Liver (tissue), 9 donors: ENCODE measurements around the gene SETBP1. TPM values are rescaled to one million over a fixed set of nuclear protein-coding genes. Genes with fewer than 3 reads are reported as not detected.

Experiments used
- DNase-seq: peaks from one replicate; pipeline ENCODE4 v3.0.0-alpha.2; 2017; ENCODE audit warnings: low spot score
- H3K27ac ChIP-seq, 2 donors: one replicate each; pipeline ENCODE4 v1.7.0; 2013; ENCODE audit warnings: inconsistent platforms in 2 of 2, low read length in 2 of 2, control low read depth in 1 of 2, low read depth in 1 of 2, mild to moderate bottlenecking in 1 of 2
- H3K27me3 ChIP-seq, 4 donors: one replicate each; pipeline versions ENCODE4 v1.6.1 to v1.7.0; 2013; ENCODE audit warnings: low read length in 3 of 4, inconsistent platforms in 1 of 4, mild to moderate bottlenecking in 1 of 4, moderate library complexity in 1 of 4; ENCODE audit not compliant: control insufficient read depth in 4 of 4, insufficient read depth in 4 of 4
- H3K36me3 ChIP-seq, 4 donors: one replicate each; pipeline versions ENCODE4 v1.6.1 to v1.7.0; 2013; ENCODE audit warnings: low read length in 3 of 4, mild to moderate bottlenecking in 3 of 4, low read depth in 1 of 4, moderate library complexity in 1 of 4; ENCODE audit not compliant: control insufficient read depth in 4 of 4, insufficient read depth in 3 of 4
- H3K4me1 ChIP-seq, 4 donors: one replicate each; pipeline versions ENCODE4 v1.6.1 to v1.7.0; 2013; ENCODE audit warnings: low read length in 3 of 4, mild to moderate bottlenecking in 3 of 4, moderate library complexity in 1 of 4; ENCODE audit not compliant: control insufficient read depth in 4 of 4, insufficient read depth in 4 of 4
- H3K4me3 ChIP-seq, 3 donors: one replicate each; pipeline versions ENCODE4 v1.6.1 to v1.7.0; 2013; ENCODE audit warnings: low read length in 3 of 3, control low read depth in 1 of 3, low read depth in 1 of 3, mild to moderate bottlenecking in 1 of 3
- H3K9ac ChIP-seq, 2 donors: one replicate each; pipeline ENCODE4 v1.7.0; 2013; ENCODE audit warnings: low read length in 2 of 2, mild to moderate bottlenecking in 2 of 2, moderate library complexity in 2 of 2, control low read depth in 1 of 2, low read depth in 1 of 2
- H3K9me3 ChIP-seq, 4 donors: one replicate each; pipeline versions ENCODE4 v1.6.1 to v1.7.0; 2013; ENCODE audit warnings: low read length in 3 of 4; ENCODE audit not compliant: control insufficient read depth in 4 of 4
- ATF3 ChIP-seq: IDR thresholded peaks from 2 replicates; pipeline ENCODE4 v1.6.1; 2016; ENCODE audit warnings: antibody characterized with exemption
- CTCF ChIP-seq: fragments of 150-350 bp; IDR thresholded peaks from 2 replicates; pipeline ENCODE4 v1.5.1; 2017; ENCODE audit warnings: improper control_type of control experiment, low read depth, low read length; ENCODE audit not compliant: missing input control
- EGR1 ChIP-seq, 2 donors: IDR thresholded peaks; 2 replicates each; pipeline ENCODE4 v1.6.1; 2016 to 2018; ENCODE audit warnings: antibody characterized with exemption in 2 of 2, low read depth in 2 of 2
- HNF4A ChIP-seq, 2 donors: conservative IDR thresholded peaks; 2 replicates each; pipeline ENCODE4 v1.6.1; 2016; ENCODE audit warnings: antibody characterized with exemption in 2 of 2, mild to moderate bottlenecking in 2 of 2
- HNF4G ChIP-seq: IDR thresholded peaks from 2 replicates; pipeline ENCODE4 v1.6.1; 2016; ENCODE audit warnings: antibody characterized with exemption
- JUND ChIP-seq, 2 donors: IDR thresholded peaks; 2 replicates each; pipeline ENCODE4 v1.6.1; 2016; ENCODE audit warnings: antibody characterized with exemption in 2 of 2
- NR2F2 ChIP-seq: IDR thresholded peaks from 2 replicates; pipeline ENCODE4 v1.6.1; 2016; ENCODE audit warnings: antibody characterized with exemption
- RAD21 ChIP-seq, 2 donors: IDR thresholded peaks; 2 replicates each; pipeline ENCODE4 v1.6.1; 2016; ENCODE audit warnings: antibody characterized with exemption in 2 of 2, mild to moderate bottlenecking in 2 of 2
- REST ChIP-seq: IDR thresholded peaks from 2 replicates; pipeline ENCODE4 v1.6.1; 2016; ENCODE audit warnings: antibody characterized with exemption, mild to moderate bottlenecking
- RXRA ChIP-seq, 2 donors: IDR thresholded peaks; 2 replicates each; pipeline ENCODE4 v1.6.1; 2017 to 2018; ENCODE audit warnings: antibody characterized with exemption in 2 of 2, mild to moderate bottlenecking in 1 of 2
- SP1 ChIP-seq: IDR thresholded peaks from 2 replicates; pipeline ENCODE4 v1.6.1; 2018; ENCODE audit warnings: antibody characterized with exemption, mild to moderate bottlenecking
- TAF1 ChIP-seq: conservative IDR thresholded peaks from 2 replicates; pipeline ENCODE4 v1.6.1; 2016; ENCODE audit warnings: antibody characterized with exemption, mild to moderate bottlenecking
- YY1 ChIP-seq: IDR thresholded peaks from 2 replicates; pipeline ENCODE4 v1.6.1; 2016; ENCODE audit warnings: antibody characterized with exemption, mild to moderate bottlenecking
- WGBS: extraction: QIAGEN DNeasy Blood & Tissue Kit; methylation state at CpG from one replicate; pipeline ENCODE4 v1.1.7; 2013; 5-methylcytosine and 5-hydroxymethylcytosine counted together
- polyA plus RNA-seq, 2 donors: library from polyadenylated mRNA; stranded (reverse) in 1 of 2; unstranded in 1 of 2; fragments of 200-250 nt in 1 of 2; fragments of >200 nt in 1 of 2; fragmentation: Nextera tagmentation in 1 of 2; extraction: Ambion mirVana in 1 of 2; gene quantifications; one replicate each; pipeline versions ENCODE4 v1.2.1 to v1.2.3, GENCODE V29; 2013 to 2015
- total RNA-seq, 2 donors: library from RNA; depleted of rRNA; stranded (reverse); fragments of >200 nt; gene quantifications; one replicate each; pipeline ENCODE4 v1.2.3, GENCODE V29; 2014
- TF ChIP-seq, protein P1 (sequence below): IDR thresholded peaks from 2 replicates; pipeline ENCODE4 v1.6.1; 2016; ENCODE audit warnings: antibody characterized with exemption
- donor health status: healthy.
- donor health status: healthy.
- donor health status: healthy.
- donor health status: healthy.
- donor health status: healthy.

SETBP1 gene
- total and polyA plus RNA-seq, 4 donors, result 2.5 to 15.8 (median 4.7) TPM

GRCh38 chr18:44696892-44697291 is 16.2 kb downstream of the SETBP1 start:
- Histone ChIP-seq H3K9me3 (no peaks in the 10 kb centered on the region), H3K4me1 (peaks cover 5 to 45% (median 31%) of the 10 kb centered on the region in 4 donors), H3K36me3 (no peaks in the 10 kb centered on the region), H3K9ac (peak overlapping the region; percentile 76 to 85), H3K27me3 (no peaks in the 10 kb centered on the region), H3K4me3 (peak overlapping the region; percentile 60 to 72 (median 71)), H3K27ac (peak overlapping the region; percentile 80 to 81)
- TF ChIP-seq REST (peak; percentile 60), HNF4A (conservative IDR thresholded peaks at IDR 0.05) (peak; percentile 60 to 71), CTCF (no peak), SP1 (peak; percentile 66), YY1 (peak; percentile 67), RXRA (IDR thresholded peaks at IDR 0.05) (peak; percentile 71 to 72), JUND (IDR thresholded peaks at IDR 0.05) (peak in 1 of 2 donors; percentile 39), HNF4G (no peak), RAD21 (IDR thresholded peaks at IDR 0.05) (peak; percentile 28 to 66), NR2F2 (no peak), EGR1 (IDR thresholded peaks at IDR 0.05; ENCODE audit: low read depth in 2 of 2) (peak; percentile 72 to 80), ATF3 (peak; percentile 13), TAF1 (peak; percentile 48)
- TF ChIP-seq, protein P1, sequence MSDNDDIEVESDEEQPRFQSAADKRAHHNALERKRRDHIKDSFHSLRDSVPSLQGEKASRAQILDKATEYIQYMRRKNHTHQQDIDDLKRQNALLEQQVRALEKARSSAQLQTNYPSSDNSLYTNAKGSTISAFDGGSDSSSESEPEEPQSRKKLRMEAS, result no peak
- no peak for DNase-seq
- WGBS, result 31% methylated on average over 9 of the region's 9 CpGs

GRCh38 chr18:44697315-44697714 is 16.6 kb downstream of the SETBP1 start:
- Histone ChIP-seq H3K9me3 (no peaks in the 10 kb centered on the region), H3K9ac (peak overlapping the region; percentile 76 to 85), H3K27me3 (no peaks in the 10 kb centered on the region), H3K4me3 (peak overlapping the region; percentile 60 to 72 (median 71)), H3K4me1 (peaks cover 5 to 43% (median 31%) of the 10 kb centered on the region in 4 donors), H3K27ac (peak overlapping the region; percentile 80 to 81), H3K36me3 (no peaks in the 10 kb centered on the region)
- DNase-seq, result no peak
- 34% methylated on average over 2 of the region's 2 CpGs for WGBS
- no peak for TF ChIP-seq ATF3
- peak; percentile 6 for TF ChIP-seq TAF1
- peak; percentile 77 for TF ChIP-seq YY1
